VCaP (cell line): ENCODE data around the gene RFX2.

Source experiments
- H3K27ac ChIP-seq: fragments of 450-650 bp; 2 replicates; pipeline ENCODE4 v1.5.1; 2017
- CTCF ChIP-seq: fragments of 450-650 bp; conservative IDR thresholded peaks from 2 replicates; pipeline ENCODE4 v1.5.1; 2017; ENCODE audit warnings: mild to moderate bottlenecking, moderate library complexity

RFX2 gene

GRCh38 chr19:6005321-6006069, 104.8 kb downstream of the RFX2 start:
- no peak for TF ChIP-seq CTCF
- no peak overlapping the region for H3K27ac ChIP-seq

GRCh38 chr19:6003976-6004375, 106.3 kb downstream of the RFX2 start:
- TF ChIP-seq CTCF = no peak
- H3K27ac ChIP-seq = no peak overlapping the region

GRCh38 chr19:6002591-6002990, 107.7 kb downstream of the RFX2 start:
- TF ChIP-seq CTCF = no peak
- no peak overlapping the region for H3K27ac ChIP-seq

- TF ChIP-seq CTCF = no peak
- no peak overlapping the region for H3K27ac ChIP-seq
Observed at GRCh38 chr19:6000228-6000847, 110.0 kb downstream of the RFX2 start.

- H3K27ac ChIP-seq = no peak overlapping the region
- TF ChIP-seq CTCF = no peak
Observed at GRCh38 chr19:5999693-6000092, 110.6 kb downstream of the RFX2 start.

GRCh38 chr19:5997371-5997770, 112.9 kb downstream of the RFX2 start:
- peak; percentile 25; the same call in 1 of the 2 replicates for TF ChIP-seq CTCF

GRCh38 chr19:5996623-5997320, 113.5 kb downstream of the RFX2 start:
- no peak overlapping the region for H3K27ac ChIP-seq
- no peak for TF ChIP-seq CTCF

More at GRCh38 chr19:5997371-5997770, 112.9 kb downstream of the RFX2 start:
- H3K27ac ChIP-seq = no peak overlapping the region
